ENCODE results near the gene DYRK2.

- TF ChIP-seq, protein P1, sequence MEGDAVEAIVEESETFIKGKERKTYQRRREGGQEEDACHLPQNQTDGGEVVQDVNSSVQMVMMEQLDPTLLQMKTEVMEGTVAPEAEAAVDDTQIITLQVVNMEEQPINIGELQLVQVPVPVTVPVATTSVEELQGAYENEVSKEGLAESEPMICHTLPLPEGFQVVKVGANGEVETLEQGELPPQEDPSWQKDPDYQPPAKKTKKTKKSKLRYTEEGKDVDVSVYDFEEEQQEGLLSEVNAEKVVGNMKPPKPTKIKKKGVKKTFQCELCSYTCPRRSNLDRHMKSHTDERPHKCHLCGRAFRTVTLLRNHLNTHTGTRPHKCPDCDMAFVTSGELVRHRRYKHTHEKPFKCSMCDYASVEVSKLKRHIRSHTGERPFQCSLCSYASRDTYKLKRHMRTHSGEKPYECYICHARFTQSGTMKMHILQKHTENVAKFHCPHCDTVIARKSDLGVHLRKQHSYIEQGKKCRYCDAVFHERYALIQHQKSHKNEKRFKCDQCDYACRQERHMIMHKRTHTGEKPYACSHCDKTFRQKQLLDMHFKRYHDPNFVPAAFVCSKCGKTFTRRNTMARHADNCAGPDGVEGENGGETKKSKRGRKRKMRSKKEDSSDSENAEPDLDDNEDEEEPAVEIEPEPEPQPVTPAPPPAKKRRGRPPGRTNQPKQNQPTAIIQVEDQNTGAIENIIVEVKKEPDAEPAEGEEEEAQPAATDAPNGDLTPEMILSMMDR (conservative IDR thresholded peaks at IDR 0.05; ENCODE audit: low read depth, low read length), result no peak
- no peak for TF ChIP-seq EZH2phosphoT487 (IDR thresholded peaks at IDR 0.05; ENCODE audit: borderline replicate concordance, low read length)
Measured at GRCh38 chr12:67618303-67618702, 30.2 kb upstream of the DYRK2 start.
